Mesodermal cell (in vitro differentiated cells): ENCODE results near the gene HECTD1.
"Not testable (repeated sequence)": the region's sequence is repeated elsewhere in the genome, so short reads cannot be mapped to it uniquely, and the experiment has no call there.

Experiments used
- H3K27ac ChIP-seq: 2 replicates; pipeline ENCODE4 v1.7.0; 2013; ENCODE audit warnings: mild to moderate bottlenecking, low read depth, low read length, moderate library complexity; ENCODE audit not compliant: severe bottlenecking
- H3K36me3 ChIP-seq: 2 replicates; pipeline ENCODE4 v1.7.1; 2013; ENCODE audit warnings: mild to moderate bottlenecking, low read length, moderate library complexity; ENCODE audit not compliant: control insufficient read depth, insufficient read depth
- H3K4me1 ChIP-seq: one replicate; pipeline ENCODE4 v1.7.1; 2013; ENCODE audit warnings: mild to moderate bottlenecking, low read length; ENCODE audit not compliant: insufficient read depth, control insufficient read depth, poor library complexity, severe bottlenecking
- H3K4me3 ChIP-seq: 2 replicates; pipeline ENCODE4 v1.7.0; 2013; ENCODE audit warnings: low read length, control low read depth, mild to moderate bottlenecking; ENCODE audit not compliant: insufficient read depth, poor library complexity, severe bottlenecking; ENCODE audit errors: extremely low read depth
- H3K9me3 ChIP-seq: 2 replicates; pipeline ENCODE4 v1.7.1; 2013; ENCODE audit warnings: mild to moderate bottlenecking, low read length, moderate library complexity; ENCODE audit not compliant: control insufficient read depth
- WGBS, 2 experiments: methylation state at CpG; one replicate each; pipeline ENCODE4 v1.1.5; 2013; ENCODE audit warnings: missing lambda C conversion rate in 2 of 2; ENCODE audit not compliant: insufficient coverage in 2 of 2; 5-methylcytosine and 5-hydroxymethylcytosine counted together

The HECTD1 gene

GRCh38 chr14:31194095-31194494 is 13.5 kb downstream of the HECTD1 start:
- WGBS, 2 experiments, result no CpG with 5 or more reads among the region's 3 CpGs
- peaks cover 5% of the 10 kb centered on the region for H3K4me1 ChIP-seq
- H3K36me3 ChIP-seq, result peaks cover 53% of the 10 kb centered on the region
- H3K27ac ChIP-seq, result no peak overlapping the region
- no peaks in the 10 kb centered on the region for H3K9me3 ChIP-seq
- H3K4me3 ChIP-seq, result no peak overlapping the region

- 92 to 97% methylated on average over 4 to 7 of the region's 8 CpGs for WGBS, 2 experiments
- not testable (repeated sequence) for H3K9me3 ChIP-seq, H3K4me3 ChIP-seq, H3K4me1 ChIP-seq, H3K27ac ChIP-seq
- peaks cover 46% of the 10 kb centered on the region for H3K36me3 ChIP-seq
These were observed 15.0 kb downstream of the HECTD1 start for GRCh38 chr14:31192544-31192943.

GRCh38 chr14:31190717-31191263 is 16.8 kb downstream of the HECTD1 start:
- peaks cover 49% of the 10 kb centered on the region for H3K36me3 ChIP-seq
- WGBS, 2 experiments, result 95 to 98% methylated on average over 4 to 6 of the region's 8 CpGs
- no peaks in the 10 kb centered on the region for H3K9me3 ChIP-seq
- H3K27ac ChIP-seq, result no peak overlapping the region
- no peak overlapping the region for H3K4me3 ChIP-seq
- peaks cover 4% of the 10 kb centered on the region for H3K4me1 ChIP-seq

- peaks cover 55% of the 10 kb centered on the region for H3K36me3 ChIP-seq
- no peaks in the 10 kb centered on the region for H3K9me3 ChIP-seq
- H3K4me1 ChIP-seq, result no peaks in the 10 kb centered on the region
- 100% methylated on average over 2 of the region's 3 CpGs; no CpG with 5 or more reads in 1 of the 2 experiments for WGBS, 2 experiments
- no peak overlapping the region for H3K27ac ChIP-seq
- no peak overlapping the region for H3K4me3 ChIP-seq
These were observed 17.4 kb downstream of the HECTD1 start for GRCh38 chr14:31190219-31190603.

- WGBS, 2 experiments, result 88 to 92% methylated on average over 1 to 4 of the region's 5 CpGs
- no peak overlapping the region for H3K4me3 ChIP-seq
- H3K36me3 ChIP-seq, result peaks cover 56% of the 10 kb centered on the region
- H3K4me1 ChIP-seq, result no peaks in the 10 kb centered on the region
- no peaks in the 10 kb centered on the region for H3K9me3 ChIP-seq
- H3K27ac ChIP-seq, result no peak overlapping the region
These were observed 18.0 kb downstream of the HECTD1 start for GRCh38 chr14:31189346-31190218.

GRCh38 chr14:31188744-31189143 is 18.8 kb downstream of the HECTD1 start:
- no peaks in the 10 kb centered on the region for H3K4me1 ChIP-seq
- no peaks in the 10 kb centered on the region for H3K9me3 ChIP-seq
- H3K27ac ChIP-seq, result no peak overlapping the region
- H3K4me3 ChIP-seq, result no peak overlapping the region
- WGBS, 2 experiments, result 100% methylated on average over 1 of the region's 1 CpG
- peaks cover 60% of the 10 kb centered on the region for H3K36me3 ChIP-seq

- WGBS, 2 experiments, result 80 to 96% methylated on average over 4 of the region's 6 CpGs
- H3K4me3 ChIP-seq, H3K9me3 ChIP-seq, H3K27ac ChIP-seq, H3K4me1 ChIP-seq: not testable (repeated sequence)
- peaks cover 59% of the 10 kb centered on the region for H3K36me3 ChIP-seq
These were observed 25.6 kb downstream of the HECTD1 start for GRCh38 chr14:31182016-31182415.

GRCh38 chr14:31181271-31181670 is 26.3 kb downstream of the HECTD1 start:
- no peak overlapping the region for H3K27ac ChIP-seq
- 97 to 100% methylated on average over 1 to 3 of the region's 3 CpGs for WGBS, 2 experiments

GRCh38 chr14:31180299-31181051 is 27.1 kb downstream of the HECTD1 start:
- Histone ChIP-seq H3K9me3 (no peaks in the 10 kb centered on the region), H3K36me3 (peaks cover 55% of the 10 kb centered on the region), H3K27ac (no peak overlapping the region), H3K4me1 (no peaks in the 10 kb centered on the region), H3K4me3 (no peak overlapping the region)
- 100% methylated on average over 1 of the region's 3 CpGs for WGBS, 2 experiments

More at GRCh38 chr14:31181271-31181670, 26.3 kb downstream of the HECTD1 start:
- Histone ChIP-seq H3K4me1 (no peaks in the 10 kb centered on the region), H3K4me3 (no peak overlapping the region), H3K9me3 (no peaks in the 10 kb centered on the region), H3K36me3 (peaks cover 57% of the 10 kb centered on the region)

GRCh38 chr14:31174433-31174832 is 33.2 kb downstream of the HECTD1 start:
- Histone ChIP-seq H3K4me1 (no peaks in the 10 kb centered on the region), H3K4me3 (no peak overlapping the region), H3K27ac (no peak overlapping the region), H3K9me3 (no peaks in the 10 kb centered on the region), H3K36me3 (peaks cover 79% of the 10 kb centered on the region)
- 96% methylated on average over 2 of the region's 4 CpGs; no CpG with 5 or more reads in 1 of the 2 experiments for WGBS, 2 experiments
